GM15510 (cell line): Measurements from ENCODE around the gene FCHSD2.

Experiments used
- POLR2A ChIP-seq: IDR thresholded peaks from 3 replicates; pipeline ENCODE4 v1.6.1; 2011; ENCODE audit warnings: borderline replicate concordance; ENCODE audit not compliant: insufficient read length; ENCODE audit errors: extremely low read depth

FCHSD2 gene

GRCh38 chr11:72962717-72963116 is 179.4 kb downstream of the FCHSD2 start:
- no peak for TF ChIP-seq POLR2A

GRCh38 chr11:72962084-72962483 is 180.0 kb downstream of the FCHSD2 start:
- no peak for TF ChIP-seq POLR2A

- TF ChIP-seq POLR2A: no peak
Measured at GRCh38 chr11:72959998-72960731, 182.0 kb downstream of the FCHSD2 start.

- TF ChIP-seq POLR2A: no peak
Measured at GRCh38 chr11:72958791-72959190, 183.3 kb downstream of the FCHSD2 start.

- no peak for TF ChIP-seq POLR2A
Measured at GRCh38 chr11:72955466-72955865, 186.7 kb downstream of the FCHSD2 start.

GRCh38 chr11:72954860-72955259 is 187.3 kb downstream of the FCHSD2 start:
- no peak for TF ChIP-seq POLR2A

GRCh38 chr11:72953637-72954036 is 188.5 kb downstream of the FCHSD2 start:
- no peak for TF ChIP-seq POLR2A

- TF ChIP-seq POLR2A: no peak
Measured at GRCh38 chr11:72951888-72952287, 190.2 kb downstream of the FCHSD2 start.

GRCh38 chr11:72951193-72951592 is 190.9 kb downstream of the FCHSD2 start:
- TF ChIP-seq POLR2A: no peak

GRCh38 chr11:72950685-72951084 is 191.4 kb downstream of the FCHSD2 start:
- no peak for TF ChIP-seq POLR2A

GRCh38 chr11:72947229-72947628 is 194.9 kb downstream of the FCHSD2 start:
- TF ChIP-seq POLR2A: no peak

GRCh38 chr11:72943664-72944063 is 198.5 kb downstream of the FCHSD2 start:
- no peak for TF ChIP-seq POLR2A

GRCh38 chr11:72940417-72940816 is 201.7 kb downstream of the FCHSD2 start:
- no peak for TF ChIP-seq POLR2A

GRCh38 chr11:72939031-72939430 is 203.1 kb downstream of the FCHSD2 start:
- no peak for TF ChIP-seq POLR2A

GRCh38 chr11:72937439-72937838 is 204.7 kb downstream of the FCHSD2 start:
- TF ChIP-seq POLR2A: no peak

- no peak for TF ChIP-seq POLR2A
Measured at GRCh38 chr11:72935700-72936099, 206.4 kb downstream of the FCHSD2 start.
